Measurements from ENCODE around the gene UBL7.

DNA sequence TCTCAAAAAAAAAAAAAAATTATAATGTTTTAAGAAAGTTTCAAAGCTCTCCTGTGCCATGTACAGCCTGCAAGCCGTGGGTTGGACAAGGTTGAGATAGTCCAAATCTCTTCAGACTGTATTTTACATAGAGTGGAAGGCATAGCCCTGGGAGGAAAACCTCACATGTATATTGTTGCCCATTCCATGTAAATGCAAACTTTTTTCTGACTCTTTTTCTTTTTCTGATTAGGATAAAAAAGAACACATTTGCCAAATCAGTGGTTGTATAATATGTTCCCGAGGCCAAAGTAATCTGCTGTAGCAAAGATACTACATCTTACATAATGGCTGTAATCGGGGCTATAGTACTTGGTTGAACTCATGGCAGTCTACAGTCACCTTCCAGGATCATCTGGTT is 35.7 kb upstream of the UBL7 start:
- TF ChIP-seq, protein P1, sequence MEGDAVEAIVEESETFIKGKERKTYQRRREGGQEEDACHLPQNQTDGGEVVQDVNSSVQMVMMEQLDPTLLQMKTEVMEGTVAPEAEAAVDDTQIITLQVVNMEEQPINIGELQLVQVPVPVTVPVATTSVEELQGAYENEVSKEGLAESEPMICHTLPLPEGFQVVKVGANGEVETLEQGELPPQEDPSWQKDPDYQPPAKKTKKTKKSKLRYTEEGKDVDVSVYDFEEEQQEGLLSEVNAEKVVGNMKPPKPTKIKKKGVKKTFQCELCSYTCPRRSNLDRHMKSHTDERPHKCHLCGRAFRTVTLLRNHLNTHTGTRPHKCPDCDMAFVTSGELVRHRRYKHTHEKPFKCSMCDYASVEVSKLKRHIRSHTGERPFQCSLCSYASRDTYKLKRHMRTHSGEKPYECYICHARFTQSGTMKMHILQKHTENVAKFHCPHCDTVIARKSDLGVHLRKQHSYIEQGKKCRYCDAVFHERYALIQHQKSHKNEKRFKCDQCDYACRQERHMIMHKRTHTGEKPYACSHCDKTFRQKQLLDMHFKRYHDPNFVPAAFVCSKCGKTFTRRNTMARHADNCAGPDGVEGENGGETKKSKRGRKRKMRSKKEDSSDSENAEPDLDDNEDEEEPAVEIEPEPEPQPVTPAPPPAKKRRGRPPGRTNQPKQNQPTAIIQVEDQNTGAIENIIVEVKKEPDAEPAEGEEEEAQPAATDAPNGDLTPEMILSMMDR (IDR thresholded peaks at IDR 0.05; ENCODE audit: poor library complexity): no peak
- TF ChIP-seq EZH2 (IDR thresholded peaks at IDR 0.05; ENCODE audit: borderline replicate concordance): no peak
